GM23248 (cell line): ENCODE results near the gene LCE1F.

ENCODE experiments used
- EZH2 ChIP-seq: fragments of 200-600 bp; sonication (generic); IDR thresholded peaks from 2 replicates; pipeline ENCODE4 v1.6.1; 2018; ENCODE audit warnings: antibody characterized with exemption, mild to moderate bottlenecking; ENCODE audit not compliant: insufficient read depth, poor library complexity, severe bottlenecking
- EZH2phosphoT487 ChIP-seq: fragments of 200-600 bp; sonication (generic); IDR thresholded peaks from 2 replicates; pipeline ENCODE4 v1.6.1; 2018; ENCODE audit warnings: antibody characterized with exemption, moderate library complexity, mild to moderate bottlenecking, low read depth; ENCODE audit not compliant: insufficient read depth

GRCh38 chr1:152747831-152748230 lies 27.1 kb upstream of the LCE1F start:
- TF ChIP-seq EZH2 (no peak), EZH2phosphoT487 (no peak)
